HG03342 (cell line): ENCODE results near the gene PCGF1.

ENCODE experiments used
- ATAC-seq: cut with Tn5 transposase; IDR thresholded peaks from one replicate; pipeline ENCODE4 v1.9.1; 2021; ENCODE audit warnings: mild to moderate bottlenecking, moderate library complexity; ENCODE audit not compliant: unreplicated experiment

The PCGF1 gene

DNA sequence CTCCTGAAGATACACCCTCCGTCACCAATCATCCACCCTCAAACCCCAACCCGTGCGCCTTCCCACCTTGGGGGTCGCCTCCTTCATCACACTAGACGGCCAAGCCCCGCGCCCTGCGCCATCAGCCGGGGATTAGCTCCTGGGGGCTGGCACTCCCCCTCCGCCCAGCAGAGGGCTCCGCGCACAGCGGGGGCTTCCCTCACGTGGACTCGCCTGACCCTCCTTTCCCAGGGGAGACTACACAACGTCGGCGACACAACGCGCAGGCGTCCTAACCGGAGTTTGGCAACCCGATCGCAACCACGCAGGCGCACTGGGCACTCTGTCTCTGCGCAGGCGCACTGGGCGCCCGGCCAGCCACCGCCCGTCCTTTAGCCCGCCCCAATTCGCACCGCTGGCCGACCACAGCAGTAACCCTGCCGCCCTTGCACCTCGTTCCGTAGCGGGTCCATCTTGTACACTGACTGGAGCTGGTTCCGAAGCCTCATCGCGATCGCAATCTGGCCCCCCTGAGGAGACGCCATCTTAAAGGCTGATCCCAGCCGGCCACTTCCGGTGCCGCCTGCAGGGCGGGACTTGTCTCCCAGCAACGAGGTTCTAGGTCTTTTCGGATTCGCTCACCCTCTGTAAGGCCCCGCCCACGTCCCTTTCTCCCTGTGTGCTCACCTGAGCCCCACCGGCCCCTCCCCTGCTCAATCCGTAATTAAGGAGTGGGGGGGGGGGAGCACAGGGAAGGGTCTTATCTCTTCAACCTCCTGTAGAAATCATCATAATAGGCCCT lies at the start of gene PCGF1:
PCGF1 (minus strand) TSS at position 551 of the 781 bp plus-strand sequence; CDS start at position 524, 27 bp downstream.
- peak; percentile 88 for ATAC-seq

DNA sequence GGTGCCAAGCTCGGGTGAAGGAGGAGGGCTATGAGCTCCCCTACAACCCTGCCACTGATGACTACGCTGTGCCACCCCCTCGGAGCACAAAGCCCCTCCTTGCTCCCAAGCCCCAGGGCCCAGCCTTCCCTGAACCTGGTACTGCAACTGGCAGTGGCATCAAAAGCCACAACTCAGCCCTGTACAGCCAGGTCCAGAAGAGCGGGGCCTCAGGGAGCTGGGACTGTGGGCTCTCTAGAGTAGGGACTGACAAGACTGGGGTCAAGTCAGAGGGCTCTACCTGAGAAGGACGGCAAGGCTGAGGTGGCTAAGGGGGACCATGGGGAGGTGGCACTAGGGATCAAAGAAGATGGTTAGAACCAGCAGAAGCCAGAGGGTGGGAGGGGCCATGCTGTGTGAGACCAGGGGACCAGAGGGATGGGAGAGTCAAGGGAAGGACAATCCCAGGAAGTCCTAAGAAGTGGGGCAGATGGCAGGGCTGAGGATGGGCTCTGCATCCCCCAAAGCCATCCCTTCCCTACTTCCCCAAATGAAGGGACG lies 49.4 kb upstream of the PCGF1 start:
- ATAC-seq: no peak

DNA sequence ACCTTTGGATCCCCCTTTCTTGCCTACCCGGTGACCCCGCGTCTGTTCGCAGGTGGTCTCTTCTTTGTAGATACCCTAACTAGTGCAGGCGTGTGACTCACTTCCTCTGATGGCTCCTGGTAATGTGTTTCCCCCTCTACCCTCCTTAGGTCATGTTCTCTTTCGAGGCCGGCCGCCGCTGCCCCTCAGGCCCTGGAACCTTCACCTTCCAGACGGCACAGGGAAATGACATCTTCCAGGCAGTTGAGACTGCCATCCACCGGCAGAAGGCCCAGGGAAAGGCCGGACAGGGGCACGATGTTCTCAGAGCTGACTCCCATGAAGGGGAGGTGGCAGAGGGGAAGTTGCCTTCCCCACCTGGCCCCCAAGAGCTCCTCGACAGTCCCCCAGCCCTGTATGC lies 48.7 kb upstream of the PCGF1 start:
- no peak for ATAC-seq

DNA sequence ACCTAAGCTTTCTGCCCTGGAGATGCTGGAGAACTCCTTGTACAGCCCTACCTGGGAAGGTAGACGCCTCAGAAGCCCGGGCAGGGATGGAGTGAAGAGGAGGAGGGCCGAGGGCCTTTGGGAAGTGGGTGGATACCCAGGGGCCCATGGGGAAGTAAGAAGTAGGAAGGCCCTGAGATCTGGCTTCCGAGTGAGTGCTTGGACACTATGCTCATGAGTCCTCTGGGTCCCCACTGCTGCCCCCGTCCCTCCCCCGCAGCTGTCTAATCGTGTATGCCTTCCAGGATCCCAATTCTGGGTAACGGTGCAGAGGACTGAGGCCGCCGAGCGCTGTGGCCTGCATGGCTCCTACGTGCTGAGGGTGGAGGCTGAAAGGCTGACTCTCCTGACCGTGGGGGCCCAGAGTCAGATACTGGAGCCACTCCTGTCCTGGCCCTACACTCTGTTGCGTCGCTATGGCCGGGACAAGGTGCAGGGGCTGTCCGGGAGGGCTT lies 48.2 kb upstream of the PCGF1 start:
- no peak for ATAC-seq

DNA sequence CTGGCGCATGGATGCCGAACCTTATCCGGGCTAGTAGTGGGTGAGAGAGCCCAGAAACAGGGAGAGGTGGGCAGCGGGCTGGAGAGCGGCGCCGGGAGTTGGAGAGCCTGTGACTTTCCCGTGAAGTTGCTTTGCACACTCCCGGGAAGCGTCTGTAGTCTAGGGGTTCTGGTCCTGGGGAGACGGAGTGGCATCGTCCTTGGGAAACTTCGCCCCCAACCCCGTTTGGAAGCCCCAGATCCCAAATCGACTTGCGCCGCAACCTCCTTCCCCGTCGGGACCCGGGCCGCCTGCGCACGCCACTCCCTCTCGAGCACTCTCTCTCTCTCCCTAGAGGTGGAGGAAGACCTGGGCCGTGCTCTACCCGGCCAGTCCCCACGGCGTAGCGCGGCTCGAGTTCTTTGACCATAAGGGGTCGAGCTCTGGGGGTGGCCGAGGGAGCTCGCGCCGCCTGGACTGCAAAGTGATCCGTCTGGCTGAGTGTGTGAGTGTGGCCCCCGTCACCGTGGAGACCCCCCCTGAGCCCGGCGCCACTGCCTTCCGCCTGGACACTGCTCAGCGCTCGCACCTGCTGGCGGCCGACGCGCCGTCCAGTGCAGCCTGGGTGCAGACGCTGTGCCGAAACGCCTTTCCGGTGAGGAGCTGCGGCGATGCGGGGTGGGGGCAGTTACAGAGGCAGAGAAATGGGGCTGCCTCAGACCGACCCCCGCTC lies 47.5 kb upstream of the PCGF1 start:
- ATAC-seq: no peak

DNA sequence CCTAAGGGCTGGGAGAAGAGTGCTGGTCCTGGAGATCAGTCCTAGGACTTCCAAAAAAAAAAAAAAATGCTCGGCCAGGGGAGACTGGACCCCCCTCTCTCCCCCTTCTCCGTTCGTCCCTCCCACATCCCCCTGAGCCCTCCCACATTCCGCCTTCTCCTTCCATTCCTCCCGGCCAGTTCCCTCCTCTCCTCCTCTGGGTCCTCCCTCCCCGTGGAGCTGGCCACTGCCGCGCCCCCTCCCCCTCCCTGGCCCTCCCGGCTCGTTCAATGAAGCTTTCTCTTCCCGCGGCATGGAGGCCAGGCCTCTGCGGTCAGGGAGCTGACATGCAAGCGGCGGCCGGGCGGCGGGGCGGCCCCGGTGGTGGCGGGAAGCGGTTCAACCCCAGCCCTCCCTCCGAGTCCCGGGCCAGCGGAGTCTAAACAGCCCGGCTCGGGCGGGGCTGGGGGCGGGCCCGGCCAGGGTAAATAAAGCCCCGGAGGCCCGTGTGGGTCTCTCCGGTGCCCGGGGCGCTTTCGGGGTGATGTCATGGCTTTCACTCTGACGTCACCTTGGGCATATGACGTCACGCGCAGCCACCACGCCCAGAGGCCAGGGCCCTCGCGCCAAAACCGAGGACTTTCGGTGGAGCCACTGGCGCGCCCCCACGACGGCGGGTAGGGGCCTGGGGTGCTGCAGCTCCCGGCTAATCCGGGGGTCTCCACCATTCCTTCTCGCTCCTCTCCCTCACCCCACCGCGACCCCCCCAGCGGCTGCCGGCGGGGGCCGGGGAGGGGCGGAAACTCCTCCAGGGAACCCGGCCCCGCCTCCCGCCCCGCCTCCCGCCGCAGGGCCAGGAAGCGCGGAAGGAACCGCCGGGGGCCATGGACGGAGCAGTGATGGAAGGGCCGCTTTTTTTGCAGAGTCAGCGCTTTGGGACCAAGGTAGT lies 46.7 kb upstream of the PCGF1 start, which contains the start of the genes DOK1 and LOXL3:
DOK1 (plus strand) TSS at position 829 of the 928 bp plus-strand sequence; CDS start at position 864, 35 bp downstream.
LOXL3 (minus strand) TSS at position 51 of the 928 bp plus-strand sequence. CDS start 1,308 bp downstream, outside the sequence.
- ATAC-seq: peak; percentile 43

DNA sequence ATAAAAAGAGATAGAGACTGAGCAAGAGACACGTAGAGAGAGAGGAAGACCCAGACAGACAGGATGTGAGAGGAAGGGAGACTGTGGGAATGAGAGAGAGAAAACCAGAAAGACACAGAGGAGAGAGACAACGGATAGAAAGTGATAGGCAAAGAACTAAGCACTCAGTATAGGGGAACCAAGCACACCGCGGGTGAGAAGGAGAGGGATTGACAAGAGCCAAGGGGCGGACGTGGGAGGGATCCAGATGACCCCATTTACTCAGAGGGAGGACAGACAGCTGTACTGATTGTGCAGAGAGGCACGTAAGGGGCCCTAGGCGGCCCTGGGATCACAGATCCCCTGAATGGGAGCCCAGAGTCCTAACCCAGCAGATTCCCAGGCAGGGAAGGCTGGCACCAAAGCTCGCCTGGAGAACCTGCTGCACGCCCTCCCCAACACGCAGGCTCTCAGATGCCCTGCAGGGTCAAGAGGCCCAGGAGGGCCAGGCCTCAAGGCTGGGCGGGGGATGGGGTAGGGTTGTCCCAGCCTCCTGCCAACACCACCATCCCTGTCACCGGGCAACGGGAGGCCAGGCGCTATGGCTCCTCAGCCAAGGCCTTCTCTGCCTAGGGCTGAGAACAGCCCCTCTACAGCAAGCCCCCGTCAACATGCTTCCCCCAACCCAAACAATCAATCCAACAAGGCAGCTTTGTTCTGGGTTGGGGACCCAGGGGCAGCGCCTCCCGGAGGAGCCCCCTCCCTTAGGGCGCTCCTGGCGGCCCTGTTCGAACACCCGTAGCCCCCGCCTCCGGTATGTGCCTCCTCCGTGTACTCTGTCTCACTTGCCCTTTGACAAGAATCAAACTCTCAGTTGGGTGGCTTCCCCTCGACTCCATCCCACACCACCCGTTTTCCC lies 45.7 kb upstream of the PCGF1 start:
- no peak for ATAC-seq

DNA sequence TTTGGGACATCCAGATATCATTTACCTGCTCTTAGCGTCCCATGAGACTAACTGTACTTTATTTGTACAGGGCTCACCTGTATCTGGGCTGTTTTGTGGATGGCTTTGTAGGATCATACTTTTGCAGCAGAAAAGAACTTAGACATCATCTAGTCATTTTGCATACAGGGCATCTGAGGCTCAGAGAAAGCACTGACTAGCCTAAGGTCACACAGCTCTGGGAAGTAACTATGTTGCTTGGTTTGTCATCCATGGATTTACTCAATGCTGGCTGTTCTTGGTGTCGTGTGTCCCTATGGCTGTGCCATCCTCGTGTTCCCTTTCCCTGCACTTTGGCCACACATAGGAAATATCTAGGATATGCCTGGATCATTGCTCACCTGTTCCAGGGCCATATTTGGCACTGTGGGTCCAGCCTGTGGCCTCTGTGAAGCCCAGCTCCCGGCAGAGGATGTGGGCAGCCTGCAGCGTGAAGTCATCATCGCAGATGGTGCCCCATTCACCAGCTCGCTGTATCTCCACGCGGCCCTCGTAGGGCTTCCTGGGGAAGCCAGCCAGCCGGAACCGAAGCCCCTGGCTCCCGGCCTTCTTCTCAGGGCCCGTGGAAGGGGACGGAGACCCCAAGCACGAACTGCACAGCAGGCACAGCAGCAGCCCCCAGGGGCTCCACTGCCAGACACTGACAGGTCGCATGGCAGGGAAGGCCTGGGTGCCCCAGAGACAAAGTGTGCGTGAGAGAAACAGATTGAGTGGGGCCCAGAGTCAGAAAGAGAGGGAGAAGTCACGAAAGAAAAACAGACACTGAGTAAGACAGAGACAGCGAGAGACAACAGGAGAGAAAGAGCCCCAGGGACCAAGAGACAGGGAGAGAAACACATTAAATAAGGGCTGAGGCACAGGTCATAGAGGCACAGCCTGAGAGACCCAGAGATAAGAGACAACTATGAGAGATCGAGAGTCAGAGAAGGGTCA lies 44.7 kb upstream of the PCGF1 start:
- ATAC-seq: peak; percentile 25

DNA sequence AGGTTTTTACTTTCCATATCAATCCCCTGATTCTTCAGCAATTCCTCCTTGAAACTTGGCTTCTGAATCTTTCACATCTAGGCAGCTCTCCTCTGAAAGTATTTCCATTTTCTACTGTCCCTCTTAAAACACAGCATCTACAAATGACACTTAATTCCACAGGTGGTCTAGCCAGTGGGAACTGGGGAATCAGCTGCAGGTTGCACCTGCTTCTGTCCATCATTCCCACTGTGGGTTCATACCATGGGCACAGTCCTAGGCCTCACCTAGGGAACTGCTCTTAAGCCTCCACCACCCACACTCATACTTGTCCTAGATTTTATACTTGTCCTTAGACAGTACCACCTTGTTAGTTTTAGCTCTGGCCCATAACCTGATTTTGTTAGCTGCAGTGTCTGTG lies 44.0 kb upstream of the PCGF1 start:
- no peak for ATAC-seq

DNA sequence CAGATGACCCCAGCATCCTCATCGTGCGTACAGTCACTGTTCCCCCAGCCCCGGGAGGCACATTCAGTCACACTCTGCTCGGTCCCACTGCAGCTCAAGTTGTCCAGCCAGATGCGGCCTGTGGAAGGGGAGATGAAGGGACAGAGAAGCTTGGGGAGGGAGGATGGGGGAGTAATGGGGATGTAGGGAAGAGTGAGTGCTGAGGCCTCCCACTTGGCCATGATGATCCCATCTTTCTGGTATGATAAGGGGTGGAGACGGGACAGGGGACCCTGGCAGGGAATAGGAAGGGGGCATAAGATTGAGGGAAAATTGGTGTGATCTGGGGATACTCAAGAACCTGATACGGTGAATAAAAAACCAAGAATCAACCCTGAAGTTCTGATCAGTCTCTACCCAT lies 42.7 kb upstream of the PCGF1 start:
- no peak for ATAC-seq

DNA sequence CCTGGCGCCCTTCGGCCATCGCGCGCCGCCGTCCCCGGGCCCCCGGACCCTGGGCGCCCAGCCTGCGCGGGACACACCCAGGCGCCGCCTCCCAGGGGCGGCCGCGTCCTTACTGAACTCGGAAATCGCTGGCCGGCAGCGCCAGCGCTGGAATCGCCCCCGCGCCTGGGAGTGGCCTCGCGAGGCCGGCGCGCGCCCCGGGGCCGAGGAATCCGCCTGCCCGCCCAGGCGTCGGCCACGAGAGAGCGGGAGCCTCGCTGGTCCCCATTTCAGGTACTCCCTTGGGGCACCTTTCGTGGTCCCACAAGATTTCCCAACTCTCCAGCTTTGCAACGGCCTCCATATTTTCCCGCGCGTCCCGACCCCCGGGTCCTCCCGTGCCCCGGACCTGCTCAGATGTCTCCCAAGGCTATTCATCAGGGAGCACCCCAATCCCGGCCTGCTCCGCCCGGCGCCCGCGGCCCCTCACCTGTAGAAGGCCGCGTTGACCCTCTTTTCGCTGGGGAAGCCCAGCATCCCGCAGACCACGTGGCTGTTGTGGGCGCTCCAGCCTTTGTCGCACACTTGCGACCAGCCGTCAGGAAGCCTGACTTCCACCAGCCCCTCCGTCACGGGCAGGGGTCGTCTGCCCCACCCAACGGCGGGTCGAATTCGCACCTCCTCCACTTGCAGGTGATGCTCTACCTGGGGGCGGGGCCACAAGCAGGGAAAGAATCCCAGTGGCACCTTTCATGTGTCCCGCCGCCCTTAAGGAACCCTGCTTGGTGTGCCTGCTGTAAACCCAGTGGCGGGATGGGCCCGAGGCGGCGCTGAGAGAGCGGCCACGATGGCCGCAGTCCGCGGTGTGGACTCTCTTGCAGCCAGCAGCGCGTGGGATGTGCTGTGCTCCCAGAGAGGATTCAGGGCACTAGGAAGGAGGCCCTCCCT lies 41.7 kb upstream of the PCGF1 start:
- no peak for ATAC-seq

DNA sequence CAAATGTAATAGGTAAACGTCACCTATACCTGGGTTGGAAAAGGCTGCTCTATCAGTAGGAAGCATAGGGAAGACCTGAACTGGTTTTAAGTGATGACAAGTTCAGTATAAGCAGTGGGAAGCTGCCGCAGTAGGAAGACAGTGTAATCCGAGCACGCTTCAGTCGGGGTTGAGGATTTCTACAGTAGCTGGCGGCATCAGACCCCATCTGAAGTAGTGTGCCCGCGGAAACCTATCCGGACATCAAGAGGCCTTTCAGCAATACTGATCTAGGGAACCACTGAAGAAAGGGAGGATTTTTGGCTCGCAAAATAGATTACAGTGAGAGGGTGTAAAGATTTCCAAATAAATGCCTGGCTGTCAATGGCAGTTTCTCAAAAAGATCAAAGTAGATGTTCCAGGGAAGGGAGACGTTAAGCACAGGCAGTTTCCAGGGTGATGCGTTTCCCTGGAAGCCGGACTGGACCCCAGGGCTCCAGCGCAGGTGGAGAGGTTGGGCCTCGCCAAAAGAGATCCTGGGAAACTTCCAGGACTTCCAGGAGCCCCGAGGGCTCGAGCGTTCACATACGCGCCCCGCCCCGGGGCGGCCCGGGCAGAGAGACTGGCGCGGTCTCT lies 40.9 kb upstream of the PCGF1 start:
- ATAC-seq: no peak

DNA sequence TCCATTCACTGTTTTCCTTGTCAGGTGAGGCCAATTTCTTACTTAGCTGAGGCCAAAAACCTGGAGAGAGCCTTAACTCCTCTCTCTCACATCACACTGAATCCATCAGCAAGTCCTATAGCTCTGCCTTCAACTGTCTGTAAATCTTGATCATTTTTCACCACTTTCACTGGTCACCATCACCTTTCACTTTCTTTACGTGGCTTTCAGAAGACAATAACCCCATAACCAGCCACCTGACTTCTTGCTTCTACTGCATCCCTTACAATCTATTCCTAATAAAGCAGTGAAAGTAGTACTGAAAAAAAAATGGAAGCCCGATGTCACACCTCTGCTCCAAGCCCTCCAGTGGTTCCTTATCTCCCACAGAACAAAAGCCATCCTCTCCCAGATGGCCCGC lies 38.5 kb upstream of the PCGF1 start:
- no peak for ATAC-seq

DNA sequence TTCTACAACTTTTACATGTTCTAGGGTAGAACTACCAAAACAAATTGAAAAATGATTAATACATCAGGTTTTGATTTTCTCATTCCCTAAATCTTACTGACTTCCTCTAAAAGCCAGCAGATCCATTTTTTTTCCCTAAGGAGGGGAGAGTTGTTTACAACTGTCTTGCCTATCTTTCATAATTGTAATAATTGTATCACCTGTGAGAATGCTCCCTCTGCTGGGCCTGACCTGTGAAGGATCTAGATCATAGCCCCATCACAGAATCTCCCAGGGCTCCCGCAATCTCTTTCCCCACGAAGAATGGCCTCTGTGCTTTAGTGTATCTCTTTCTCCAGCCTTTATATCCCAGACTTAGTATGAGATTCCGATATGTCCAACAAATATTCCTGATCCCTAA lies 37.1 kb upstream of the PCGF1 start:
- no peak for ATAC-seq

DNA sequence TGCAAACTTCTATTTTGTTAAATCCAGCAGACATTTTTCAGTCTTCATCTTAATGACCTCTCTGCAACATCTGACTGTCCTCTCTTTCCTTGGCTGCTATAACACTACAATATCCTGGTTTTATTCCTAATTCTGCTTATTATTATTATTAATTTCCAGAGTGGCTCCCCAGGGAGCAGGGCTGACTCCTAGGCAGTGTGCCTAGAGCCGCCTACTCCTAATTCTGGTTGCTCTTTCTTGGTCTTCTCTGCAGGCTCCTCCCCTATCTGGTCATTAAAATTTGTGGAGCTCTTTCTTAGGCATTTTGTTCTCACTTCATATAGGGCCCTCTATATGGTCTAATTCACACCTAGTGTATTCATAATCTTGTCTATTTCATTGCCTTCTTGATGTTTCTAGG lies 35.5 kb upstream of the PCGF1 start:
- ATAC-seq: no peak

DNA sequence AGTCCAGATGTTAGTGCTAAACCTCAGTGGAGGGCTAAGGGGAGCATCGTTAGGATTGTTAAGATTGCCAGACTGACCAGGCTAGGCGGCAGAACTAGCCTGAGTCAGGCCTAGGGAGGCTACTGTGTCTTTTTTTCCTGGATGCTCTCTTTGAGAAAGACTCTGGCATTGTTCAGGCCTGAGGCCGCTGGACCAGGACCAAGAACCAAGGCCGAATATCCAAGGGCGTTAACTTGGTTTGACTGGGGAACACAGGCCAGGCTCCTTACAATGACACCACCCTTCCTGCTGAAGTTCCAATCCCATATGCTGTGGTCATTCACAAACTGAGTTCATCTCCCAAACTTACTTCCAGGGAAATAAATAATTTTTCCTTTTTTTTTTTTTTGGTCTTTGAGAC lies 32.8 kb upstream of the PCGF1 start:
- no peak for ATAC-seq

DNA sequence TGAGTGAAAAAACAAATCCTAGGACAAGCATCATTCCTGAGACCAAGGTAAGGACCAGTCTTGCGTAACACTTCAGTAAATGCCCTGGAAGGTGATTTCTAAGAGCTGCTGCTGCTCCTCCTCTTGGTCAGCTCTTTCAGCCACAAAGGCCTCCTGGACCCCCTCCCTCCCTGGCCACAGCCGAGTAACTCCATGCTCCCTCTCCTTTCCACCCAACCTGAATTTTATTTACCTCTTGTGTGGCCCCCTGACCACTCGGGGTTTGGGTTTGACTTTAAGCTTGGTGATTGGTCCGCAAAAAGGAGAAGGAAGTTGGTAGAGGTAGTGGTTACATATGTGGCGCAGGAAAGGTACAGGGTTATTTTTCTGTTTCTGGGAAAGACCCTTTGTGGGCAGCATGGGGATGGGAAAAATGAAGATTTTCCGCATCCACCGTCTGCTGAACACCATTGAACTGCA lies 31.4 kb upstream of the PCGF1 start:
- ATAC-seq: no peak
